SU-DHL-6 (cell line): ENCODE results near the gene COX4I2.
"Not testable (repeated sequence)": the region's sequence is repeated elsewhere in the genome, so short reads cannot be mapped to it uniquely, and the experiment has no call there.

Source experiments
- H2AFZ ChIP-seq: fragments of 200-600 bp; sonication (generic); 2 replicates; pipeline ENCODE4 v1.6.1; 2014; ENCODE audit warnings: low read depth, mild to moderate bottlenecking, moderate library complexity, mixed read lengths, antibody characterized with exemption, low read length; ENCODE audit not compliant: severe bottlenecking
- H3F3A ChIP-seq: fragments of 200-600 bp; shearing (Covaris generic); 2 replicates; pipeline ENCODE4 v1.6.0; 2016; ENCODE audit warnings: antibody characterized with exemption, mild to moderate bottlenecking; ENCODE audit not compliant: insufficient read depth
- H3K27ac ChIP-seq: fragments of 200-600 bp; sonication (generic); 2 replicates; pipeline ENCODE4 v1.5.1; 2016; ENCODE audit warnings: low read depth, mild to moderate bottlenecking, low read length, moderate library complexity, mixed read lengths
- H3K27me3 ChIP-seq: fragments of 200-600 bp; sonication (generic), shearing (Covaris generic); 2 replicates; pipeline ENCODE4 v1.6.0; 2014; ENCODE audit warnings: mild to moderate bottlenecking, low read length
- H3K36me3 ChIP-seq: fragments of 200-600 bp; sonication (generic); 2 replicates; pipeline ENCODE4 v1.6.1; 2014; ENCODE audit warnings: mild to moderate bottlenecking, low read length, mixed read lengths
- H3K4me2 ChIP-seq: fragments of 300-600, 200-600 bp; shearing (Covaris generic), sonication (generic); 2 replicates; pipeline ENCODE4 v1.6.0; 2014; ENCODE audit warnings: low read length, low read depth, mild to moderate bottlenecking; ENCODE audit not compliant: poor library complexity, severe bottlenecking
- H3K4me3 ChIP-seq: fragments of 200-600 bp; sonication (generic); 2 replicates; pipeline ENCODE4 v1.5.1; 2014; ENCODE audit warnings: antibody characterized with exemption, low read length, mild to moderate bottlenecking, mixed read lengths; ENCODE audit not compliant: insufficient read depth, poor library complexity, severe bottlenecking
- H3K79me2 ChIP-seq: fragments of 200-600 bp; sonication (generic); 2 replicates; pipeline ENCODE4 v1.6.1; 2014; ENCODE audit warnings: mild to moderate bottlenecking, low read length, moderate library complexity; ENCODE audit not compliant: insufficient read depth
- H3K9ac ChIP-seq: fragments of 200-600 bp; sonication (generic); 2 replicates; pipeline ENCODE4 v1.7.0; 2014; ENCODE audit warnings: mild to moderate bottlenecking, low read length
- H3K9me2 ChIP-seq: fragments of 200-600 bp; sonication (generic); replicated peaks from 2 replicates; pipeline ENCODE4 v1.6.1; 2014; ENCODE audit warnings: low read length; ENCODE audit not compliant: insufficient read depth
- H3K9me3 ChIP-seq: fragments of 200-600 bp; sonication (generic); 2 replicates; pipeline ENCODE4 v1.6.1; 2014; ENCODE audit warnings: low read length, mixed read lengths; ENCODE audit not compliant: insufficient read depth
- H4K20me1 ChIP-seq: fragments of 200-600 bp; sonication (generic); 2 replicates; pipeline ENCODE4 v1.6.1; 2014; ENCODE audit warnings: low read depth, mild to moderate bottlenecking, antibody characterized with exemption, low read length, moderate library complexity, mixed read lengths
- CTCF ChIP-seq: fragments of 200-600 bp; sonication (generic); IDR thresholded peaks from one replicate; pipeline ENCODE4 v1.5.1; 2017; ENCODE audit warnings: antibody characterized with exemption, mild to moderate bottlenecking, low read length, moderate library complexity; ENCODE audit not compliant: insufficient read depth, poor library complexity, severe bottlenecking
- EZH2phosphoT487 ChIP-seq: fragments of 200-600 bp; sonication (generic), shearing (Covaris generic); conservative IDR thresholded peaks from 2 replicates; pipeline ENCODE4 v1.6.1; 2018; ENCODE audit warnings: mild to moderate bottlenecking, antibody characterized with exemption, low read length, moderate library complexity, mixed read lengths

The COX4I2 gene

DNA sequence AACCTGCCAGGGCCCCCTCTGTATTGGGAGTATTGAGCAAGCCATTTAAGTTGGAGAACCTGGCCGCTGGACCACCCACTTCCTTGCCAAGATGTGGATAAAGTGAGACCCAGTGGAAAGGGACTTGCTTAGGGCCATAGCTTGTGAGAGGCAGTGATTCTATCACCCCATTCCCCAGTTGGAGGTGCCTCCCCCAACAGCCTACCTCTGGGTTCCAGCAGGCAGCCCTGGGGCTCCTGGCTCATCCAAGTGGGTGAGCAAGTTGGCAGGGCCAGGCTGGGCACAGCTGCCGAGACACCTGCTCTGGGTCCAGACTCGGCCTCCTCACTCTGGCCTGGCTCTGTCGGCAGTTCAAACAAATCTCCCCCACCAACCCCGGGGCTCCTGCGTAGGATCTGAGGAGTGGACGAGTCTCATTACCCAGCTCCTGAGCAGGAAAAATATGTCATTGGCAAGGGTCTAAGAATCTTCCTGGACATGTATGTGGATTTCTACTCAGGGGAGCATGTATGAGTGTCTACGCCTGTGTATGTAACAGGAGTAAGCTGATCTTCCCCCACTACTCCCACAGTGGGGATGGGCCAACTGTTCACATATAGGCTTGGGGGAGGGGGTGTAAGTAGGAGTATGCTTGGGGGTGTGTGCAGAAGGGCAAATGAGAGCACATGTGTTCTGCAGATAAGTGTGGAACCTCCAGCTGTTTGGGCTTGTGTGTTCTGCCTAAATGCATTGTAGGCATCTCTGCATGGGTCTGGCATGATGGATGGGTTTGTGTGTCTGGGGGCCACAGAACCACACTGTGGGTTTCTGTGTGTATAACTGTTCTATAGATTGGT lies 30.7 kb upstream of the COX4I2 start:
- Histone ChIP-seq H3K4me2 (peak overlapping the region; percentile 93), H3K27me3 (no peaks in the 10 kb centered on the region; the same call in 1 of the 2 replicates), H3K9me3 (no peaks in the 10 kb centered on the region), H2AFZ (no peak overlapping the region), H3K4me3 (peak overlapping the region; percentile 67), H3F3A (peaks cover 13% of the 10 kb centered on the region), H3K9me2 (no peaks in the 10 kb centered on the region), H3K9ac (0 out of 2 replicates have a peak overlapping the region, but pooled peaks have one; percentile 64), H3K36me3 (no peaks in the 10 kb centered on the region), H3K27ac (no peak overlapping the region), H4K20me1 (no peaks in the 10 kb centered on the region), H3K79me2 (no peaks in the 10 kb centered on the region)
- TF ChIP-seq EZH2phosphoT487, result no peak

GRCh38 chr20:31607640-31608250 lies 30.0 kb upstream of the COX4I2 start:
- H3K4me3 ChIP-seq, result no peak overlapping the region
- TF ChIP-seq CTCF (no peak), EZH2phosphoT487 (no peak)
- H3K4me2 ChIP-seq, result no peak overlapping the region

GRCh38 chr20:31608251-31608945 lies 29.3 kb upstream of the COX4I2 start:
- Histone ChIP-seq H3K27ac (no peak overlapping the region), H3K79me2 (no peaks in the 10 kb centered on the region), H3F3A (peaks cover 3% of the 10 kb centered on the region; the same call in 1 of the 2 replicates), H4K20me1 (no peaks in the 10 kb centered on the region), H3K9me3 (no peaks in the 10 kb centered on the region), H3K9ac (no peak overlapping the region), H3K9me2 (no peaks in the 10 kb centered on the region), H3K4me3 (no peak overlapping the region), H3K36me3 (no peaks in the 10 kb centered on the region), H2AFZ (no peak overlapping the region), H3K4me2 (no peak overlapping the region), H3K27me3 (no peaks in the 10 kb centered on the region; the same call in 1 of the 2 replicates)
- no peak for TF ChIP-seq CTCF
- no peak for TF ChIP-seq EZH2phosphoT487

More at GRCh38 chr20:31607640-31608250, 30.0 kb upstream of the COX4I2 start:
- no peaks in the 10 kb centered on the region for H4K20me1 ChIP-seq
- no peak overlapping the region for H3K9ac ChIP-seq
- H3K36me3 ChIP-seq, result no peaks in the 10 kb centered on the region
- H3K9me2 ChIP-seq, result no peaks in the 10 kb centered on the region
- no peaks in the 10 kb centered on the region for H3K9me3 ChIP-seq
- H3F3A ChIP-seq, result peaks cover 8% of the 10 kb centered on the region
- H3K27ac ChIP-seq, result no peak overlapping the region
- H3K79me2 ChIP-seq, result no peaks in the 10 kb centered on the region
- H2AFZ ChIP-seq, result no peak overlapping the region
- no peaks in the 10 kb centered on the region; the same call in 1 of the 2 replicates for H3K27me3 ChIP-seq

DNA sequence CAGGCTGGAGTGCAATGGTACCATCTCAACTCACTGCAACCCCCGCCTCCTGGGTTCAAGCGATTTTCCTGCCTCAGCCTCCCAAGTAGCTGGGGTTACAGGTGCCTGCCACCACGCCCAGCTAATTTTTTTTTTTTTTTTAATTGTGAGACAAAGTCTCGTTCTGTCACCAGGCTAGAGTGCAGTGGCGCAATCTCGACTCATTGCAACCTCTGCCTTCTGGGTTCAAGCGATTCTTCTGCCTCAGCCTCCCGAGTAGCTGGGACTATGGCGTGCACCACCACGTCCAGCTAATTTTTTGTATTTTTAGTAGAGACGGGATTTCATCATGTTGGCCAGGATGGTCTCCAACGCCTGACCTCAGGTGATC lies 25.5 kb upstream of the COX4I2 start:
- H3K27ac ChIP-seq, H3K79me2 ChIP-seq, H3K9ac ChIP-seq, H4K20me1 ChIP-seq, H3K4me2 ChIP-seq, H3K9me3 ChIP-seq, H3K36me3 ChIP-seq, H3F3A ChIP-seq, H3K4me3 ChIP-seq, H3K27me3 ChIP-seq, H3K9me2 ChIP-seq: not testable (repeated sequence)
- peak overlapping the region; percentile 63 for H2AFZ ChIP-seq
